ENCODE results near the gene BRD2.

The BRD2 gene

DNA sequence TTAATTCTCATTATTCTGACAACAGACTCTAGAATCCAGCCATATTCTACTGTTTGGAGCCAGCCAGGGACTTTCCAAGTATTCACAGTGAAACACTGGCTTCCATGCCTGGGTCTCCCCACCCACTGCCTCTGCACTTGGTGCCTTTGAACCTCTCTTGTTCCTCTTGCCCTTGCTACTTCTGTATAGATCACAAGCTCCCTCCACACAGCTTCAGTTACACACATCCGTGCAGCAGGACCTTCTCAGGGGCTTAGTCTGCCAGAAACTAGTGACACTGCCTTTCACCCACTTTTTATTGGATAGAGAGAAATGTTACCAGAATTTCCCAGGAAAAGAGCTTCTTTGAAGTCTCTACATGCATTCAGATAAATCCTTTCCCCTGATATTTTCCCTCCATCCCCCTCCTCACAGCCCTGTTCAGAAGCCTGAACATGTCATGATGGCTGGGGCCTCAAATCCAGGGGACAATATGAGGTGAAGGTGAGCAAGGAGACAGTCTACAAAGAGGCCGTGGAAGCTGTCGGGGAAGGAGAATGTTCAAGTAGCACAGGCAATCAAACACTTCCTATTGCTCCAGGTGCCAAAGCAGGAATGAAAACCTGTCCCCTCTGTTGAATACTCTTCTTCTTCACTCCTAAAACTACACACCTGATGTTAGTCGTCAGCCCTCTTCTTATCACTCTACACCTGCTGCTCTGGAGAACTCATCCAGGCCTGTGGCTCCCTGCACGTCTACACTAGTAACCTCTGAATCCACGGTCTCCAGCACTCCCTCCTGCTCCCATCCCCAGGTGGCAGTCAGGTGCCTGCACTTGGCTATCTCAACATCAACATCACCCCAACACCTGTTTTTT is 61.2 kb downstream of the BRD2 start:
- DNase-seq (ENCODE audit: low read depth) = no peak

DNA sequence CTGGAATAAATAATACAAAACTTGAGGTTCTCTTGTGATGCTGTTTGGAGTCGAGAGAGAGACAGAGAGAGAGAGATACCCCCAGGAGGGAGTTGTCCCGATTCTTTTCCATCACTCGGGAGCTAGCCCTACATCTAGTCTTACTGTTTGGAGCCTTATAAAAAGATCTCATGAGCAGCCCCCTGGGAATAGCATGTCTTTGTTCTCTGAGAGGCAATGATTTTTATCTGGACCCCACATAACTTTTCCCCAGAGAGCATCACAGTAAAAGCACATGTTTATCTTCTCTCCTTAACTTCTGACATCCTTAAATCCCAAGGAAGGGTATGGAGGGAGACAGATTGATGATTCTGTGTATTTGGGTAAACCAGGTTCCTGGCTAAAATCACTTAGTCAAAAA is 61.9 kb downstream of the BRD2 start:
- DNase-seq (ENCODE audit: low read depth) = no peak
